WTC11 (cell line): ENCODE data around the gene KIAA0232.

ENCODE experiments used
- ARID4B ChIP-seq: sonication (generic); formaldehyde crosslinking; IDR thresholded peaks from 2 replicates; pipeline ENCODE4 v1.8.0; 2023; ENCODE audit warnings: missing genetic modification reagents, mild to moderate bottlenecking, borderline replicate concordance
- CTCF ChIP-seq: fragments of 200-600 bp; IDR thresholded peaks from 2 replicates; pipeline ENCODE4 v1.8.0; 2022; ENCODE audit warnings: antibody characterized with exemption
- E2F1 ChIP-seq: sonication (generic); formaldehyde crosslinking; IDR thresholded peaks from 2 replicates; pipeline ENCODE4 v1.8.0; 2022; ENCODE audit warnings: mild to moderate bottlenecking, missing genetic modification reagents
- MAX ChIP-seq: sonication (generic); formaldehyde crosslinking; IDR thresholded peaks from 2 replicates; pipeline ENCODE4 v1.8.0; 2022; ENCODE audit warnings: mild to moderate bottlenecking, missing genetic modification reagents
- ZNF512 ChIP-seq: sonication (generic); formaldehyde crosslinking; IDR thresholded peaks from 2 replicates; pipeline ENCODE4 v1.8.1; 2022; ENCODE audit warnings: missing genetic modification reagents, borderline replicate concordance

- no peak for TF ChIP-seq CTCF
- TF ChIP-seq ARID4B (CRISPR knock-in tag): no peak
- no peak for TF ChIP-seq MAX (CRISPR knock-in tag)
- no peak for TF ChIP-seq ZNF512 (CRISPR knock-in tag)
- TF ChIP-seq E2F1 (CRISPR knock-in tag): no peak
Observed at GRCh38 chr4:6886886-6887285, 104.4 kb downstream of the KIAA0232 start.
